NCI-H526 (cell line): Measurements from ENCODE around the gene CAMK4.

Experiments
- DNase-seq, 2 experiments: peaks; one replicate each; lab custom pipeline; 2025; lab: John Stamatoyannopoulos, UW

Gene CAMK4

GRCh38 chr5:111535879-111536549, 311.8 kb downstream of the CAMK4 start:
- DNase-seq = no peak

- no peak for DNase-seq
These were observed 313.2 kb downstream of the CAMK4 start for GRCh38 chr5:111537141-111538024.
